Amniotic stem cell (primary cell): ENCODE results near the gene PABPN1.
A peak's percentile ranks its signal among the peaks of the same experiment; 100 is the strongest.
"Not testable (repeated sequence)": the region's sequence is repeated elsewhere in the genome, so short reads cannot be mapped to it uniquely, and the experiment has no call there.

Experiments used
- DNase-seq: peaks from one replicate; lab custom pipeline; 2025; lab: John Stamatoyannopoulos, UW

Gene PABPN1

GRCh38 chr14:23320584-23321571, at the start of gene PABPN1:
Gene PABPN1 (plus strand): TSS chr14:23321457. CDS start chr14:23321470, 13 bp downstream.
- DNase-seq: peak; percentile 99

- no peak for DNase-seq
Measured at GRCh38 chr14:23275412-23275811, 45.8 kb upstream of the PABPN1 start.

- DNase-seq: no peak
Measured at GRCh38 chr14:23277189-23277588, 44.1 kb upstream of the PABPN1 start.

- DNase-seq: not testable (repeated sequence)
Measured at GRCh38 chr14:23277928-23278327, 43.3 kb upstream of the PABPN1 start.

- DNase-seq: no peak
Measured at GRCh38 chr14:23281247-23281646, 40.0 kb upstream of the PABPN1 start.

- DNase-seq: no peak
Measured at GRCh38 chr14:23284654-23285529, 36.4 kb upstream of the PABPN1 start.

GRCh38 chr14:23285530-23286019, 35.7 kb upstream of the PABPN1 start:
- no peak for DNase-seq

GRCh38 chr14:23286020-23286901, 35.0 kb upstream of the PABPN1 start, which contains the start of gene HOMEZ:
Gene HOMEZ (minus strand): TSS chr14:23286132. CDS start chr14:23285952, 180 bp downstream.
- DNase-seq: peak; percentile 94

- DNase-seq: no peak
Measured at GRCh38 chr14:23286902-23287479, 34.3 kb upstream of the PABPN1 start.

- peak; percentile 47 for DNase-seq
Measured at GRCh38 chr14:23294734-23295561, 26.3 kb upstream of the PABPN1 start.

GRCh38 chr14:23296012-23296777, 25.1 kb upstream of the PABPN1 start:
- DNase-seq: no peak

- DNase-seq: no peak
Measured at GRCh38 chr14:23297096-23297495, 24.2 kb upstream of the PABPN1 start.

- no peak for DNase-seq
Measured at GRCh38 chr14:23297611-23298277, 23.5 kb upstream of the PABPN1 start.

- peak; percentile 22 for DNase-seq
Measured at GRCh38 chr14:23299211-23299957, 21.9 kb upstream of the PABPN1 start.

- no peak for DNase-seq
Measured at GRCh38 chr14:23299986-23300686, 21.1 kb upstream of the PABPN1 start.

GRCh38 chr14:23300687-23301223, 20.5 kb upstream of the PABPN1 start:
- no peak for DNase-seq
